Measurements from ENCODE around the gene SGCA. TPM values are rescaled to one million over a fixed set of nuclear protein-coding genes. Genes with fewer than 3 reads are reported as not detected.
A peak's percentile ranks its signal among the peaks of the same experiment; 100 is the strongest.

Gene SGCA
- total RNA-seq, 1 donor from 2014 or later: not detected

GRCh38 chr17:50218771-50219315 is 53.0 kb downstream of the SGCA start:
- DNase-seq (ENCODE audit: low read depth, low spot score): no peak
- H3K9me3 Mint-ChIP-seq: no peaks in the 10 kb centered on the region
- TF ChIP-seq CTCF (conservative IDR thresholded peaks at IDR 0.05): no peak
- H3K36me3 Mint-ChIP-seq (ENCODE audit: low read depth): no peaks in the 10 kb centered on the region
- peaks cover 32% of the 10 kb centered on the region for H3K4me1 Mint-ChIP-seq
- no peak overlapping the region for H3K27ac Mint-ChIP-seq (ENCODE audit: unreplicated experiment)
- H3K27me3 Mint-ChIP-seq (ENCODE audit: low read depth): no peaks in the 10 kb centered on the region
- H3K4me3 Mint-ChIP-seq: no peak overlapping the region

GRCh38 chr17:50219342-50219741 is 53.5 kb downstream of the SGCA start:
- no peaks in the 10 kb centered on the region for H3K27me3 Mint-ChIP-seq (ENCODE audit: low read depth)
- H3K27ac Mint-ChIP-seq (ENCODE audit: unreplicated experiment): no peak overlapping the region
- H3K4me3 Mint-ChIP-seq: no peak overlapping the region
- no peaks in the 10 kb centered on the region for H3K36me3 Mint-ChIP-seq (ENCODE audit: low read depth)
- no peak for DNase-seq (ENCODE audit: low read depth, low spot score)
- H3K9me3 Mint-ChIP-seq: no peaks in the 10 kb centered on the region
- H3K4me1 Mint-ChIP-seq: peaks cover 32% of the 10 kb centered on the region
- TF ChIP-seq CTCF (conservative IDR thresholded peaks at IDR 0.05): no peak

- peaks cover 6% of the 10 kb centered on the region for H3K36me3 Mint-ChIP-seq (ENCODE audit: low read depth)
- no peak for DNase-seq (ENCODE audit: low read depth, low spot score)
- TF ChIP-seq CTCF (conservative IDR thresholded peaks at IDR 0.05): no peak
- peak overlapping the region; percentile 29 for H3K4me3 Mint-ChIP-seq
- H3K27me3 Mint-ChIP-seq (ENCODE audit: low read depth): no peaks in the 10 kb centered on the region
- peak overlapping the region; percentile 51 for H3K27ac Mint-ChIP-seq (ENCODE audit: unreplicated experiment)
- H3K9me3 Mint-ChIP-seq: peaks cover 3% of the 10 kb centered on the region
- peaks cover 32% of the 10 kb centered on the region for H3K4me1 Mint-ChIP-seq
Observed at GRCh38 chr17:50219939-50220465, 54.2 kb downstream of the SGCA start.

- TF ChIP-seq CTCF (conservative IDR thresholded peaks at IDR 0.05): no peak
- Mint-ChIP-seq H3K4me1 (peaks cover 32% of the 10 kb centered on the region), H3K9me3 (peaks cover 4% of the 10 kb centered on the region), H3K36me3 (ENCODE audit: low read depth) (peaks cover 6% of the 10 kb centered on the region), H3K27me3 (ENCODE audit: low read depth) (no peaks in the 10 kb centered on the region), H3K4me3 (no peak overlapping the region), H3K27ac (ENCODE audit: unreplicated experiment) (no peak overlapping the region)
- DNase-seq (ENCODE audit: low read depth, low spot score): no peak
Observed at GRCh38 chr17:50220811-50221210, 55.0 kb downstream of the SGCA start.

GRCh38 chr17:50221266-50221863 is 55.6 kb downstream of the SGCA start:
- Mint-ChIP-seq H3K4me1 (peaks cover 32% of the 10 kb centered on the region), H3K36me3 (ENCODE audit: low read depth) (peaks cover 8% of the 10 kb centered on the region), H3K27me3 (ENCODE audit: low read depth) (no peaks in the 10 kb centered on the region), H3K27ac (ENCODE audit: unreplicated experiment) (no peak overlapping the region), H3K4me3 (no peak overlapping the region), H3K9me3 (peaks cover 4% of the 10 kb centered on the region)
- TF ChIP-seq CTCF (conservative IDR thresholded peaks at IDR 0.05): no peak
- DNase-seq (ENCODE audit: low read depth, low spot score): no peak
